Skeletal muscle tissue (tissue), 4 donors: ENCODE measurements around the gene ATXN1. TPM values are rescaled to one million over a fixed set of nuclear protein-coding genes. Genes with fewer than 3 reads are reported as not detected.
"Not testable (repeated sequence)": the region's sequence is repeated elsewhere in the genome, so short reads cannot be mapped to it uniquely, and the experiment has no call there.

Source experiments
- H3K27ac ChIP-seq: one replicate; pipeline ENCODE4 v1.7.0; 2013; ENCODE audit warnings: mild to moderate bottlenecking, low read depth, low read length, inconsistent platforms
- H3K27me3 ChIP-seq, 3 donors: one replicate each; pipeline ENCODE4 v1.7.0; 2013; ENCODE audit warnings: low read length in 3 of 3; ENCODE audit not compliant: control insufficient read depth in 3 of 3, insufficient read depth in 3 of 3
- H3K36me3 ChIP-seq, 3 donors: one replicate each; pipeline ENCODE4 v1.7.0; 2013; ENCODE audit warnings: low read length in 3 of 3; ENCODE audit not compliant: control insufficient read depth in 3 of 3, insufficient read depth in 3 of 3
- H3K4me1 ChIP-seq, 3 donors: one replicate each; pipeline ENCODE4 v1.7.0; 2013; ENCODE audit warnings: low read length in 3 of 3, mild to moderate bottlenecking in 3 of 3; ENCODE audit not compliant: control insufficient read depth in 3 of 3, insufficient read depth in 3 of 3
- H3K4me3 ChIP-seq, 3 donors: one replicate each; pipeline ENCODE4 v1.7.0; 2013; ENCODE audit warnings: low read length in 3 of 3
- H3K9ac ChIP-seq, 3 donors: one replicate each; pipeline ENCODE4 v1.7.0; 2013; ENCODE audit warnings: low read length in 3 of 3, mild to moderate bottlenecking in 3 of 3, moderate library complexity in 2 of 3, low read depth in 1 of 3
- H3K9me3 ChIP-seq, 3 donors: one replicate each; pipeline ENCODE4 v1.7.0; 2013; ENCODE audit warnings: low read length in 3 of 3; ENCODE audit not compliant: control insufficient read depth in 3 of 3
- total RNA-seq: library from RNA; depleted of rRNA; stranded (reverse); fragments of >200 nt; gene quantifications from one replicate; pipeline ENCODE4 v1.2.3, GENCODE V29; 2014
- donor health status: Osteomylitis.

The ATXN1 gene
- total RNA-seq, 1 donor from 2014 or later, result 30.8 TPM

GRCh38 chr6:16716321-16716858 lies 44.9 kb downstream of the ATXN1 start:
- Histone ChIP-seq H3K27me3 (no peaks in the 10 kb centered on the region), H3K36me3 (no peaks in the 10 kb centered on the region), H3K4me1 (peaks cover 19 to 39% (median 38%) of the 10 kb centered on the region in 3 donors), H3K9me3 (no peaks in the 10 kb centered on the region), H3K9ac (no peak overlapping the region), H3K27ac (no peak overlapping the region), H3K4me3 (no peak overlapping the region)

- H3K27me3 ChIP-seq, result no peaks in the 10 kb centered on the region
- peak overlapping the region; percentile 62 for H3K27ac ChIP-seq
- H3K36me3 ChIP-seq, result no peaks in the 10 kb centered on the region
- H3K4me3 ChIP-seq, result no peak overlapping the region
- H3K9ac ChIP-seq, result no peak overlapping the region
- H3K9me3 ChIP-seq, result no peaks in the 10 kb centered on the region
- peaks cover 18 to 39% (median 29%) of the 10 kb centered on the region in 3 donors for H3K4me1 ChIP-seq
Observed at GRCh38 chr6:16713597-16713996, 47.7 kb downstream of the ATXN1 start.

GRCh38 chr6:16712931-16713484 lies 48.3 kb downstream of the ATXN1 start:
- H3K27me3 ChIP-seq, result no peaks in the 10 kb centered on the region
- H3K36me3 ChIP-seq, result no peaks in the 10 kb centered on the region
- H3K9me3 ChIP-seq, result no peaks in the 10 kb centered on the region
- peak overlapping the region in 1 of 3 donors; percentile 18 for H3K9ac ChIP-seq
- H3K4me1 ChIP-seq, result peaks cover 13 to 33% (median 23%) of the 10 kb centered on the region in 3 donors
- peak overlapping the region; percentile 62 for H3K27ac ChIP-seq
- H3K4me3 ChIP-seq, result peak overlapping the region in 1 of 3 donors; percentile 52

- peak overlapping the region; percentile 62 for H3K27ac ChIP-seq
- H3K36me3 ChIP-seq, result no peaks in the 10 kb centered on the region
- no peaks in the 10 kb centered on the region for H3K9me3 ChIP-seq
- no peaks in the 10 kb centered on the region for H3K27me3 ChIP-seq
- H3K4me3 ChIP-seq, result peak overlapping the region in 1 of 3 donors; percentile 52
- H3K9ac ChIP-seq, result peak overlapping the region in 2 of 3 donors; percentile 8 to 18
- H3K4me1 ChIP-seq, result peaks cover 10 to 29% (median 18%) of the 10 kb centered on the region in 3 donors
Observed at GRCh38 chr6:16712255-16712930, 48.9 kb downstream of the ATXN1 start.

- Histone ChIP-seq H3K27me3 (no peaks in the 10 kb centered on the region), H3K27ac (peak overlapping the region; percentile 62), H3K4me1 (peaks cover 6 to 26% (median 23%) of the 10 kb centered on the region in 3 donors), H3K4me3 (no peak overlapping the region), H3K9ac (no peak overlapping the region), H3K9me3 (no peaks in the 10 kb centered on the region), H3K36me3 (no peaks in the 10 kb centered on the region)
Observed at GRCh38 chr6:16711546-16712254, 49.6 kb downstream of the ATXN1 start.

- Histone ChIP-seq H3K36me3 (no peaks in the 10 kb centered on the region), H3K9me3 (no peaks in the 10 kb centered on the region), H3K27me3 (no peaks in the 10 kb centered on the region), H3K4me1 (peaks cover 13 to 30% (median 16%) of the 10 kb centered on the region in 3 donors), H3K4me3 (no peak overlapping the region), H3K9ac (no peak overlapping the region), H3K27ac (no peak overlapping the region)
Observed at GRCh38 chr6:16706911-16707783, 54.1 kb downstream of the ATXN1 start.

GRCh38 chr6:16706491-16706890 lies 54.8 kb downstream of the ATXN1 start:
- not testable (repeated sequence) for H3K27me3 ChIP-seq, H3K9ac ChIP-seq, H3K4me3 ChIP-seq, H3K36me3 ChIP-seq, H3K27ac ChIP-seq, H3K9me3 ChIP-seq
- peaks cover 13 to 30% (median 15%) of the 10 kb centered on the region in 3 donors for H3K4me1 ChIP-seq

- H3K27ac ChIP-seq, result no peak overlapping the region
- no peak overlapping the region for H3K4me3 ChIP-seq
- H3K27me3 ChIP-seq, result no peaks in the 10 kb centered on the region
- peaks cover 16 to 31% (median 17%) of the 10 kb centered on the region in 3 donors for H3K4me1 ChIP-seq
- H3K9ac ChIP-seq, result no peak overlapping the region
- no peaks in the 10 kb centered on the region for H3K9me3 ChIP-seq
- no peaks in the 10 kb centered on the region for H3K36me3 ChIP-seq
Observed at GRCh38 chr6:16706029-16706428, 55.2 kb downstream of the ATXN1 start.

GRCh38 chr6:16705081-16705993 lies 55.9 kb downstream of the ATXN1 start:
- Histone ChIP-seq H3K36me3 (no peaks in the 10 kb centered on the region), H3K9me3 (no peaks in the 10 kb centered on the region), H3K27me3 (no peaks in the 10 kb centered on the region), H3K9ac (no peak overlapping the region), H3K4me1 (peaks cover 21 to 37% (median 22%) of the 10 kb centered on the region in 3 donors), H3K4me3 (no peak overlapping the region), H3K27ac (no peak overlapping the region)
